ENCODE measurements around the gene VAC14.
"Not testable (repeated sequence)": the region's sequence is repeated elsewhere in the genome, so short reads cannot be mapped to it uniquely, and the experiment has no call there.

VAC14 gene

GRCh38 chr16:70658921-70659320 lies 142.0 kb downstream of the VAC14 start:
- no peak for DNase-seq

- no peak for DNase-seq
Observed at GRCh38 chr16:70657956-70658355, 143.0 kb downstream of the VAC14 start.

GRCh38 chr16:70656712-70657263 lies 144.2 kb downstream of the VAC14 start:
- DNase-seq: no peak

GRCh38 chr16:70656065-70656711 lies 144.8 kb downstream of the VAC14 start:
- no peak for DNase-seq

- peak; percentile 82 for DNase-seq
Observed at GRCh38 chr16:70653809-70654771, 146.9 kb downstream of the VAC14 start.

- DNase-seq: no peak
Observed at GRCh38 chr16:70653406-70653805, 147.6 kb downstream of the VAC14 start.

GRCh38 chr16:70652322-70652721 lies 148.6 kb downstream of the VAC14 start:
- no peak for DNase-seq

GRCh38 chr16:70651524-70651923 lies 149.4 kb downstream of the VAC14 start:
- DNase-seq: peak; percentile 22

GRCh38 chr16:70650216-70650615 lies 150.7 kb downstream of the VAC14 start:
- no peak for DNase-seq

GRCh38 chr16:70649300-70649699 lies 151.7 kb downstream of the VAC14 start:
- no peak for DNase-seq

GRCh38 chr16:70648606-70649005 lies 152.4 kb downstream of the VAC14 start:
- no peak for DNase-seq

GRCh38 chr16:70647441-70648359 lies 153.3 kb downstream of the VAC14 start:
- DNase-seq: no peak

GRCh38 chr16:70646260-70647241 lies 154.4 kb downstream of the VAC14 start, which contains the start of gene IL34:
TSS of gene IL34 (plus strand) at chr16:70646559. CDS start at chr16:70646948, 389 bp downstream.
- no peak for DNase-seq

- DNase-seq: no peak
Observed at GRCh38 chr16:70644763-70645597, 156.0 kb downstream of the VAC14 start.

- not testable (repeated sequence) for DNase-seq
Observed at GRCh38 chr16:70643264-70643663, 157.7 kb downstream of the VAC14 start.

- DNase-seq: no peak
Observed at GRCh38 chr16:70642633-70643032, 158.3 kb downstream of the VAC14 start.

- DNase-seq: peak; percentile 50
Observed at GRCh38 chr16:70638814-70639792, 161.9 kb downstream of the VAC14 start.

All from fibroblast of upper back skin (primary cell).